ENCODE data around the gene SLC22A23. TPM values are rescaled to one million over a fixed set of nuclear protein-coding genes. Genes with fewer than 3 reads are reported as not detected.

The SLC22A23 gene
- total RNA-seq, 2 experiments from 2014 or later: 0.23 to 0.24 TPM

- Mint-ChIP-seq H3K27me3 (ENCODE audit: low read depth) (peaks cover 13% of the 10 kb centered on the region), H3K36me3 (ENCODE audit: low read depth) (no peaks in the 10 kb centered on the region)
Measured at GRCh38 chr6:3329393-3330051, 127.3 kb downstream of the SLC22A23 start.

GRCh38 chr6:3328796-3329195, 128.1 kb downstream of the SLC22A23 start:
- H3K27me3 Mint-ChIP-seq (ENCODE audit: low read depth): peaks cover 13% of the 10 kb centered on the region
- POLR2A ChIA-PET: no interaction called here
- H3K4me1 Mint-ChIP-seq (ENCODE audit: low read depth): peaks cover 3% of the 10 kb centered on the region
- no peak for ATAC-seq
- CTCF ChIA-PET: no interaction called here
- H3K9me3 Mint-ChIP-seq (ENCODE audit: insufficient read depth): no peaks in the 10 kb centered on the region
- no peak overlapping the region for H3K4me3 Mint-ChIP-seq
- H3K36me3 Mint-ChIP-seq (ENCODE audit: low read depth): no peaks in the 10 kb centered on the region
- no peak overlapping the region for H3K27ac Mint-ChIP-seq
- no peak for DNase-seq

More at GRCh38 chr6:3329393-3330051, 127.3 kb downstream of the SLC22A23 start:
- ChIA-PET CTCF (no interaction called here), POLR2A (no interaction called here)
- Mint-ChIP-seq H3K4me1 (ENCODE audit: low read depth) (no peaks in the 10 kb centered on the region), H3K9me3 (ENCODE audit: insufficient read depth) (no peaks in the 10 kb centered on the region), H3K27ac (no peak overlapping the region), H3K4me3 (no peak overlapping the region)
- DNase-seq (no peak), ATAC-seq (no peak)

- POLR2A ChIA-PET: no interaction called here
- Mint-ChIP-seq H3K27me3 (ENCODE audit: low read depth) (peaks cover 10% of the 10 kb centered on the region), H3K9me3 (ENCODE audit: insufficient read depth) (no peaks in the 10 kb centered on the region), H3K4me3 (no peak overlapping the region), H3K27ac (no peak overlapping the region), H3K4me1 (ENCODE audit: low read depth) (peaks cover 3% of the 10 kb centered on the region), H3K36me3 (ENCODE audit: low read depth) (no peaks in the 10 kb centered on the region)
- no peak for DNase-seq
- no peak for ATAC-seq
- CTCF ChIA-PET: no interaction called here
Measured at GRCh38 chr6:3328145-3328544, 128.7 kb downstream of the SLC22A23 start.

GRCh38 chr6:3327403-3327802, 129.4 kb downstream of the SLC22A23 start:
- H3K27ac Mint-ChIP-seq: no peak overlapping the region
- DNase-seq (no peak), ATAC-seq (no peak)
- ChIA-PET CTCF (no interaction called here), POLR2A (no interaction called here)
- H3K4me3 Mint-ChIP-seq: no peak overlapping the region
- H3K27me3 Mint-ChIP-seq (ENCODE audit: low read depth): peaks cover 10% of the 10 kb centered on the region
- no peaks in the 10 kb centered on the region for H3K36me3 Mint-ChIP-seq (ENCODE audit: low read depth)
- no peaks in the 10 kb centered on the region for H3K9me3 Mint-ChIP-seq (ENCODE audit: insufficient read depth)
- H3K4me1 Mint-ChIP-seq (ENCODE audit: low read depth): peaks cover 3% of the 10 kb centered on the region

GRCh38 chr6:3326981-3327380, 129.9 kb downstream of the SLC22A23 start:
- ChIA-PET POLR2A (no interaction called here), CTCF (no interaction called here)
- peaks cover 10% of the 10 kb centered on the region for H3K27me3 Mint-ChIP-seq (ENCODE audit: low read depth)
- no peak overlapping the region for H3K4me3 Mint-ChIP-seq
- DNase-seq (no peak), ATAC-seq (no peak)
- H3K36me3 Mint-ChIP-seq (ENCODE audit: low read depth): no peaks in the 10 kb centered on the region
- no peaks in the 10 kb centered on the region for H3K9me3 Mint-ChIP-seq (ENCODE audit: insufficient read depth)
- peaks cover 3% of the 10 kb centered on the region for H3K4me1 Mint-ChIP-seq (ENCODE audit: low read depth)
- H3K27ac Mint-ChIP-seq: no peak overlapping the region

GRCh38 chr6:3326184-3326971, 130.5 kb downstream of the SLC22A23 start:
- DNase-seq (no peak), ATAC-seq (no peak)
- H3K27me3 Mint-ChIP-seq (ENCODE audit: low read depth): peaks cover 7% of the 10 kb centered on the region
- H3K4me3 Mint-ChIP-seq: no peak overlapping the region
- no peaks in the 10 kb centered on the region for H3K9me3 Mint-ChIP-seq (ENCODE audit: insufficient read depth)
- ChIA-PET CTCF (no interaction called here), POLR2A (no interaction called here)
- H3K36me3 Mint-ChIP-seq (ENCODE audit: low read depth): no peaks in the 10 kb centered on the region
- peaks cover 3% of the 10 kb centered on the region for H3K4me1 Mint-ChIP-seq (ENCODE audit: low read depth)
- no peak overlapping the region for H3K27ac Mint-ChIP-seq

GRCh38 chr6:3325210-3325609, 131.6 kb downstream of the SLC22A23 start:
- Mint-ChIP-seq H3K27me3 (ENCODE audit: low read depth) (peaks cover 7% of the 10 kb centered on the region), H3K4me3 (no peak overlapping the region), H3K4me1 (ENCODE audit: low read depth) (peaks cover 3% of the 10 kb centered on the region), H3K9me3 (ENCODE audit: insufficient read depth) (no peaks in the 10 kb centered on the region), H3K27ac (no peak overlapping the region), H3K36me3 (ENCODE audit: low read depth) (no peaks in the 10 kb centered on the region)
- ChIA-PET POLR2A (no interaction called here), CTCF (no interaction called here)
- DNase-seq (no peak), ATAC-seq (no peak)

- DNase-seq (no peak), ATAC-seq (no peak)
- Mint-ChIP-seq H3K9me3 (ENCODE audit: insufficient read depth) (no peaks in the 10 kb centered on the region), H3K4me1 (ENCODE audit: low read depth) (peaks cover 3% of the 10 kb centered on the region), H3K27me3 (ENCODE audit: low read depth) (peaks cover 8% of the 10 kb centered on the region), H3K4me3 (no peak overlapping the region), H3K36me3 (ENCODE audit: low read depth) (no peaks in the 10 kb centered on the region), H3K27ac (no peak overlapping the region)
- ChIA-PET POLR2A (no interaction called here), CTCF (no interaction called here)
Measured at GRCh38 chr6:3324262-3324942, 132.4 kb downstream of the SLC22A23 start.

- H3K4me3 Mint-ChIP-seq: no peak overlapping the region
- ChIA-PET POLR2A (no interaction called here), CTCF (no interaction called here)
- ATAC-seq: no peak
- H3K27me3 Mint-ChIP-seq (ENCODE audit: low read depth): peaks cover 12% of the 10 kb centered on the region
- H3K9me3 Mint-ChIP-seq (ENCODE audit: insufficient read depth): no peaks in the 10 kb centered on the region
- no peak for DNase-seq
- no peak overlapping the region for H3K27ac Mint-ChIP-seq
- peaks cover 6% of the 10 kb centered on the region for H3K4me1 Mint-ChIP-seq (ENCODE audit: low read depth)
- no peaks in the 10 kb centered on the region for H3K36me3 Mint-ChIP-seq (ENCODE audit: low read depth)
Measured at GRCh38 chr6:3323696-3324261, 133.1 kb downstream of the SLC22A23 start.

GRCh38 chr6:3323148-3323547, 133.7 kb downstream of the SLC22A23 start:
- no peaks in the 10 kb centered on the region for H3K36me3 Mint-ChIP-seq (ENCODE audit: low read depth)
- H3K4me1 Mint-ChIP-seq (ENCODE audit: low read depth): peaks cover 13% of the 10 kb centered on the region
- H3K4me3 Mint-ChIP-seq: no peak overlapping the region
- H3K27ac Mint-ChIP-seq: no peak overlapping the region
- no peak for DNase-seq
- H3K9me3 Mint-ChIP-seq (ENCODE audit: insufficient read depth): no peaks in the 10 kb centered on the region
- ChIA-PET CTCF (no interaction called here), POLR2A (no interaction called here)
- ATAC-seq: no peak
- peaks cover 19% of the 10 kb centered on the region for H3K27me3 Mint-ChIP-seq (ENCODE audit: low read depth)

GRCh38 chr6:3322366-3322890, 134.4 kb downstream of the SLC22A23 start:
- no peak for ATAC-seq
- Mint-ChIP-seq H3K27ac (no peak overlapping the region), H3K4me1 (ENCODE audit: low read depth) (peaks cover 20% of the 10 kb centered on the region), H3K9me3 (ENCODE audit: insufficient read depth) (no peaks in the 10 kb centered on the region), H3K4me3 (no peak overlapping the region), H3K36me3 (ENCODE audit: low read depth) (no peaks in the 10 kb centered on the region), H3K27me3 (ENCODE audit: low read depth) (peaks cover 22% of the 10 kb centered on the region)
- ChIA-PET POLR2A (no interaction called here), CTCF (no interaction called here)
- DNase-seq: no peak

GRCh38 chr6:3321875-3322274, 135.0 kb downstream of the SLC22A23 start:
- Mint-ChIP-seq H3K4me1 (ENCODE audit: low read depth) (peaks cover 20% of the 10 kb centered on the region), H3K27me3 (ENCODE audit: low read depth) (peaks cover 25% of the 10 kb centered on the region), H3K4me3 (no peak overlapping the region), H3K36me3 (ENCODE audit: low read depth) (no peaks in the 10 kb centered on the region), H3K27ac (no peak overlapping the region), H3K9me3 (ENCODE audit: insufficient read depth) (no peaks in the 10 kb centered on the region)
- POLR2A ChIA-PET: no interaction called here
- ATAC-seq (no peak), DNase-seq (no peak)
- CTCF ChIA-PET: no interaction called here

All from activated CD8-positive, alpha-beta T cell treated with anti-CD3 and anti-CD28 coated beads, Interleukin-2, amount 10 ng/mL, durations not matched to agents 7 days and 5 days (primary cell).